GM12878 (cell line): Measurements from ENCODE around the gene COL5A1.

Experiments used
- BCL11A ChIP-seq: IDR thresholded peaks from 2 replicates; pipeline ENCODE4 v1.6.1; 2011; ENCODE audit warnings: low read depth, low read length
- EZH2 ChIP-seq: IDR thresholded peaks from 2 replicates; pipeline ENCODE4 v1.6.1; 2012; ENCODE audit warnings: low read depth, mild to moderate bottlenecking, control low read depth, inconsistent platforms, low read length, borderline replicate concordance; ENCODE audit not compliant: control insufficient read depth
- GABPA ChIP-seq: IDR thresholded peaks from 2 replicates; pipeline ENCODE4 v1.6.1; 2014; ENCODE audit warnings: antibody characterized with exemption, low read depth, mild to moderate bottlenecking, inconsistent platforms
- KDM1A ChIP-seq: fragments of 200-600 bp; sonication (generic); IDR thresholded peaks from 2 replicates; pipeline ENCODE4 v1.6.1; 2016; ENCODE audit warnings: borderline replicate concordance
- POLR2A ChIP-seq: IDR thresholded peaks from 2 replicates; pipeline ENCODE4 v1.6.1; 2011; ENCODE audit warnings: low read depth, mild to moderate bottlenecking, low read length
- SMAD1 ChIP-seq: fragments of 450-650 bp; IDR thresholded peaks from 2 replicates; pipeline ENCODE4 v1.6.1; 2018; ENCODE audit warnings: mild to moderate bottlenecking, low read depth; ENCODE audit not compliant: partially characterized antibody
- TCF12 ChIP-seq: IDR thresholded peaks from 2 replicates; pipeline ENCODE4 v1.6.1; 2011; ENCODE audit warnings: low read depth, mild to moderate bottlenecking, low read length
- TF ChIP-seq, protein P1 (sequence below): fragments of 450-650 bp; IDR thresholded peaks from 2 replicates; pipeline ENCODE4 v1.6.1; 2017; ENCODE audit warnings: low read depth, mild to moderate bottlenecking, moderate library complexity
- TF ChIP-seq, protein P2 (sequence below), 3 experiments: IDR thresholded peaks in 2 of 3; conservative IDR thresholded peaks in 1 of 3; 2 replicates each; pipeline ENCODE4 v1.5.1; 2011; ENCODE audit warnings: low read depth in 3 of 3, low read length in 3 of 3, mild to moderate bottlenecking in 3 of 3, control low read depth in 2 of 3, moderate library complexity in 2 of 3, inconsistent platforms in 1 of 3, mixed read lengths in 1 of 3; ENCODE audit not compliant: control insufficient read depth in 2 of 3, insufficient read depth in 1 of 3; ENCODE audit errors: extremely low read depth in 1 of 3

DNA sequence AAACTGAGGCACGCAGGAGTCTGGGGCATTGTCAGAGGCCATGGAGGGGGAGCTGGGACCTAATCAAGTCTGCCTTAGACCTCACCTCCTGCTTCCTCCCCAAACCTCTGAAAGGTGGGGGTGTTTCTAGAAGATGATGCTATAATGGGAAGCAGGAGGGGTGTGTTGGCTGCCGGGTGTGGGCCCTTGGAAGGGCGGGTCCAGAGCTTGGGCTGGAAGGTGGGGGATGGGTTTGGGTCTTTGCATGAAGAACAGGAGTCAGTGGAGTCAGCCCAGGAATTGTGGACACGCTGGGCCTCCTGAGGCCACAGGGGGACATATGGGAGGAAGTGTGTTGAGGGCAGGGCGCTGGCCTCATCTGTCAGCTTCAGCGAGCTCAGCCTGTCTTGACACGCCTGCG is 138.0 kb downstream of the COL5A1 start:
- TF ChIP-seq KDM1A: no peak
- no peak for TF ChIP-seq EZH2
- TF ChIP-seq, protein P1, sequence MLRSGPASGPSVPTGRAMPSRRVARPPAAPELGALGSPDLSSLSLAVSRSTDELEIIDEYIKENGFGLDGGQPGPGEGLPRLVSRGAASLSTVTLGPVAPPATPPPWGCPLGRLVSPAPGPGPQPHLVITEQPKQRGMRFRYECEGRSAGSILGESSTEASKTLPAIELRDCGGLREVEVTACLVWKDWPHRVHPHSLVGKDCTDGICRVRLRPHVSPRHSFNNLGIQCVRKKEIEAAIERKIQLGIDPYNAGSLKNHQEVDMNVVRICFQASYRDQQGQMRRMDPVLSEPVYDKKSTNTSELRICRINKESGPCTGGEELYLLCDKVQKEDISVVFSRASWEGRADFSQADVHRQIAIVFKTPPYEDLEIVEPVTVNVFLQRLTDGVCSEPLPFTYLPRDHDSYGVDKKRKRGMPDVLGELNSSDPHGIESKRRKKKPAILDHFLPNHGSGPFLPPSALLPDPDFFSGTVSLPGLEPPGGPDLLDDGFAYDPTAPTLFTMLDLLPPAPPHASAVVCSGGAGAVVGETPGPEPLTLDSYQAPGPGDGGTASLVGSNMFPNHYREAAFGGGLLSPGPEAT: no peak
- no peak for TF ChIP-seq BCL11A
- TF ChIP-seq POLR2A: no peak
- TF ChIP-seq SMAD1: no peak
- no peak for TF ChIP-seq TCF12
- TF ChIP-seq GABPA: no peak
- TF ChIP-seq, protein P2, sequence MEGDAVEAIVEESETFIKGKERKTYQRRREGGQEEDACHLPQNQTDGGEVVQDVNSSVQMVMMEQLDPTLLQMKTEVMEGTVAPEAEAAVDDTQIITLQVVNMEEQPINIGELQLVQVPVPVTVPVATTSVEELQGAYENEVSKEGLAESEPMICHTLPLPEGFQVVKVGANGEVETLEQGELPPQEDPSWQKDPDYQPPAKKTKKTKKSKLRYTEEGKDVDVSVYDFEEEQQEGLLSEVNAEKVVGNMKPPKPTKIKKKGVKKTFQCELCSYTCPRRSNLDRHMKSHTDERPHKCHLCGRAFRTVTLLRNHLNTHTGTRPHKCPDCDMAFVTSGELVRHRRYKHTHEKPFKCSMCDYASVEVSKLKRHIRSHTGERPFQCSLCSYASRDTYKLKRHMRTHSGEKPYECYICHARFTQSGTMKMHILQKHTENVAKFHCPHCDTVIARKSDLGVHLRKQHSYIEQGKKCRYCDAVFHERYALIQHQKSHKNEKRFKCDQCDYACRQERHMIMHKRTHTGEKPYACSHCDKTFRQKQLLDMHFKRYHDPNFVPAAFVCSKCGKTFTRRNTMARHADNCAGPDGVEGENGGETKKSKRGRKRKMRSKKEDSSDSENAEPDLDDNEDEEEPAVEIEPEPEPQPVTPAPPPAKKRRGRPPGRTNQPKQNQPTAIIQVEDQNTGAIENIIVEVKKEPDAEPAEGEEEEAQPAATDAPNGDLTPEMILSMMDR (IDR thresholded peaks at IDR 0.05 in 2 of 3, conservative IDR thresholded peaks at IDR 0.05 in 1 of 3; ENCODE audit: control insufficient read depth in 2 of 3, extremely low read depth in 1 of 3, insufficient read depth in 1 of 3, low read depth in 3 of 3, low read length in 3 of 3): no peak
